ENCODE measurements around the gene FCER2.
"Not testable (repeated sequence)": the region's sequence is repeated elsewhere in the genome, so short reads cannot be mapped to it uniquely, and the experiment has no call there.

Gene FCER2

GRCh38 chr19:7701654-7702457, at the start of gene FCER2:
FCER2 (minus strand) TSS chr19:7702131; CDS start chr19:7699760, 2,371 bp downstream.
- DNase-seq (ENCODE audit: low read depth), result no peak

- DNase-seq (ENCODE audit: low read depth), result no peak
These were observed 49.3 kb upstream of the FCER2 start for GRCh38 chr19:7751157-7751783.

- no peak for DNase-seq (ENCODE audit: low read depth)
These were observed 46.8 kb upstream of the FCER2 start for GRCh38 chr19:7748756-7749155.

GRCh38 chr19:7748171-7748570, 46.2 kb upstream of the FCER2 start:
- no peak for DNase-seq (ENCODE audit: low read depth)

- no peak for DNase-seq (ENCODE audit: low read depth)
These were observed 45.3 kb upstream of the FCER2 start, which contains the start of gene CD209 for GRCh38 chr19:7746903-7747884. CD209 (minus strand) TSS chr19:7747534; CDS start chr19:7747511, 23 bp downstream.

GRCh38 chr19:7746306-7746705, 44.4 kb upstream of the FCER2 start:
- DNase-seq (ENCODE audit: low read depth), result not testable (repeated sequence)

GRCh38 chr19:7744871-7745650, 43.1 kb upstream of the FCER2 start:
- no peak for DNase-seq (ENCODE audit: low read depth)

GRCh38 chr19:7744199-7744786, 42.4 kb upstream of the FCER2 start:
- DNase-seq (ENCODE audit: low read depth), result no peak

GRCh38 chr19:7743425-7743841, 41.5 kb upstream of the FCER2 start:
- no peak for DNase-seq (ENCODE audit: low read depth)

GRCh38 chr19:7742991-7743390, 41.1 kb upstream of the FCER2 start:
- DNase-seq (ENCODE audit: low read depth), result no peak

GRCh38 chr19:7742575-7742974, 40.6 kb upstream of the FCER2 start:
- no peak for DNase-seq (ENCODE audit: low read depth)

- DNase-seq (ENCODE audit: low read depth), result no peak
These were observed 38.7 kb upstream of the FCER2 start for GRCh38 chr19:7740682-7741054.

GRCh38 chr19:7739801-7740681, 38.1 kb upstream of the FCER2 start:
- DNase-seq (ENCODE audit: low read depth), result no peak

GRCh38 chr19:7739211-7739755, 37.4 kb upstream of the FCER2 start:
- no peak for DNase-seq (ENCODE audit: low read depth)

GRCh38 chr19:7738023-7738422, 36.1 kb upstream of the FCER2 start:
- no peak for DNase-seq (ENCODE audit: low read depth)

GRCh38 chr19:7737215-7737614, 35.3 kb upstream of the FCER2 start:
- no peak for DNase-seq (ENCODE audit: low read depth)

- DNase-seq (ENCODE audit: low read depth), result no peak
These were observed 34.2 kb upstream of the FCER2 start for GRCh38 chr19:7736148-7736547.

- no peak for DNase-seq (ENCODE audit: low read depth)
These were observed 32.6 kb upstream of the FCER2 start for GRCh38 chr19:7734220-7735203.

GRCh38 chr19:7733376-7733775, 31.4 kb upstream of the FCER2 start:
- no peak for DNase-seq (ENCODE audit: low read depth)
